Adipocyte (in vitro differentiated cells): Measurements from ENCODE around the gene RBM47.

Experiments
- DNase-seq: peaks from one replicate; pipeline ENCODE4 v3.0.0-alpha.2; 2015; ENCODE audit warnings: low read depth
- H3K27me3 ChIP-seq: replicated peaks from 2 replicates; pipeline ENCODE4 v1.7.0; 2013; ENCODE audit warnings: mild to moderate bottlenecking, low read length, moderate library complexity; ENCODE audit not compliant: control insufficient read depth, insufficient read depth
- H3K36me3 ChIP-seq: 2 replicates; pipeline ENCODE4 v1.7.0; 2013; ENCODE audit warnings: low read length, mild to moderate bottlenecking, moderate library complexity; ENCODE audit not compliant: control insufficient read depth, insufficient read depth, severe bottlenecking
- H3K4me1 ChIP-seq: 2 replicates; pipeline ENCODE4 v1.7.0; 2013; ENCODE audit warnings: mild to moderate bottlenecking, low read length, moderate library complexity; ENCODE audit not compliant: control insufficient read depth, insufficient read depth
- H3K4me3 ChIP-seq: 2 replicates; pipeline ENCODE4 v1.7.0; 2013; ENCODE audit warnings: mild to moderate bottlenecking, low read length, moderate library complexity
- H3K9ac ChIP-seq: 2 replicates; pipeline ENCODE4 v1.7.0; 2013; ENCODE audit warnings: mild to moderate bottlenecking, low read length, moderate library complexity
- H3K9me3 ChIP-seq: 2 replicates; pipeline ENCODE4 v1.7.0; 2013; ENCODE audit warnings: mild to moderate bottlenecking, low read length, moderate library complexity; ENCODE audit not compliant: control insufficient read depth

RBM47 gene

DNA sequence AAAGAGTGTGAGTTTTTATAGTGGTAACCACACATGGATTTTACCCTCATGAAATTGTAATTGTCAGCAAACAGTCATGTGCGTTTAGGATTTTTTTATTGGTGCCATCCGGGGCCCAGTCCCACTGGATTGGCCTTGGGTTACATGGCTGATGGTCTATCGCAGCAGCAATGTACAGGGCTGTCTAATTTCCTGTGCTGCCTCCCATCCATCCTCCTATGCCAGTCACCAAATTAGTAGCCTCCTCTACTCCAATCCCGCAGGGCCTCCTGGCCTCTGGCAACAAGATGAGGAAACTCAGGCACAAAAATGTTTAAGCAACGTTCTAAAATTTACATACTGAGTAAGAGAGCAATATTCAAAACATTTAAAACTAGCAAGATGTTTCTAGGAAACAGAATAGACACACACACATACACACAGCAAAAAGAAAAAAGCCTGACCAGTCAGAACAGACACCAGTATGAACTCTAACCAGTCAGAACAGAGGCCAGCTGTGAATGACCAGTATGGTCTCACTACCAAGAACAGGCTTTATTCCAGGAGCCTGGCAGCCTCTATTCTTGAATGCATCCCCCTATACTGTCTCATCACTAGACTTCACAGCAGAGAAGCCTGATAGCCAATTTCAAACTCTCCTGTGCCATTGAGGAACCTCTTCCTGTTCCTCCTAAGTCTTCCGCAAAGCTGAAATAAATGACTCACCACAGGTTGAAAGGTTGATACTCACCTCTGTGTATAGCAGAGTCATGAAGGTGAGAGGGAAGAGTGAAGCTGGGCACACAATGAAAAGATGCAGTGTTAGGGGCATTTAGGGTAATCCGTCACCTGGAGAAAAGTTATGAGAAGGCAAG is 251.9 kb downstream of the RBM47 start:
- Histone ChIP-seq H3K4me3 (no peak overlapping the region), H3K9ac (no peak overlapping the region), H3K36me3 (no peaks in the 10 kb centered on the region), H3K9me3 (no peaks in the 10 kb centered on the region), H3K4me1 (peaks cover 7% of the 10 kb centered on the region), H3K27me3 (no peaks in the 10 kb centered on the region)
- peak; percentile 9 for DNase-seq

DNA sequence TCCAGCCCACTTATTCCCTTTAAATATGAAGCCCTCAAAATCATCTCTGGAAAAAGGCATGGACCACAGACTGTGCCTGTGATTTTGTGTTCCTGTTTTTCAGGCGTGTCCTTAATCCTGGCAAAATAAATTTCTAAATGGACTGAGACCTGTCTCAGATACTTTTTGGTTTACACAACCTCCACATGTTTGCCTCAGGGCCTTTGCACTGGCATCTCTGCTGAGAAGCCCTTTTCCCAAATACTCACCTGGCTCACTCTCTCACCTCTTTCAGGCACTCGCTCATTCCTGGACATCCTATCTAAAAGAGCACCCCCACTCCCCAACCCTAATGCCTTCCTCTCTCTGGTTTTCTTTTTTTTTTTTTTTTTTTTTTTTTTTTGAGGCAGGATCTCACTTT is 254.0 kb downstream of the RBM47 start:
- Histone ChIP-seq H3K4me3 (no peak overlapping the region), H3K4me1 (peaks cover 7% of the 10 kb centered on the region), H3K36me3 (no peaks in the 10 kb centered on the region), H3K27me3 (peaks cover 8% of the 10 kb centered on the region), H3K9ac (no peak overlapping the region), H3K9me3 (no peaks in the 10 kb centered on the region)
- DNase-seq: no peak

DNA sequence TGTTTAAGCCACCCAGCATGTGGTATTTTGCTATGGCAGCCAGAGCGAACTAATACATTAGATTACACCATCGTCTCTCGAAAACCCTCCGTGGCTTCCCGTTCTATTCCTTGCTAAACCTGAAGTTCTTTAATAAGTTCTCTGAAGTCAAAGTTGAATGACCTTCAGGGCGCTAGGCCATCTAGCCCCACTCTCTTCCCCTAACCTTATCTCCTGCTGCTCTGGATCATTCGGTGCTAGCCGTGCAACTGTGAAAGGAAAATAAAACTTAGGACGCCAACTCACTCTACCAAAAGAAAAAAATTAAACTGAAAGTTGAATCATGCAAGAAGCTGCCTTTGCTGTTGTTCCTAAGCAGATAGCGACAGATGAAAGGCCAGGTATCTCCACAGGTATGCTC is 254.6 kb downstream of the RBM47 start:
- no peak overlapping the region for H3K9ac ChIP-seq
- no peak overlapping the region for H3K4me3 ChIP-seq
- no peaks in the 10 kb centered on the region for H3K36me3 ChIP-seq
- peaks cover 8% of the 10 kb centered on the region for H3K27me3 ChIP-seq
- peaks cover 7% of the 10 kb centered on the region for H3K4me1 ChIP-seq
- no peak for DNase-seq
- H3K9me3 ChIP-seq: no peaks in the 10 kb centered on the region

DNA sequence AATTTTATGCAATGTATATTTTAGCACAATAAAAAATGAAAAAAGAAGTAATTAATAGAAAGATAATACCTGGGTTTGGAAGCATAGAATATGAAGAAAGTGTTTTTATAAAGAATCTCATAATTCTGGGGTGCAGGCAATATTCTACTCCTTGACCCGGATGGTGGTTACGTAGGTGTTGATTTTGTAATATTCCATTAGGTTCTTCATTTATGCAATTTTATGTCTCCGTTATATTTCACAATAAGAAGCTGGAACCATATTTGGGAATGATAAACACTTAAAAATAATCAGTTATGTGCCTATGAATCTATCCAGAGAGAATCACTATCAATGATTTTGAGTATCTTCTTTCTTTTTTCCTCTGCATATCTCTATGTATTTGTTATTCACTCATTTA is 256.0 kb downstream of the RBM47 start:
- peaks cover 11% of the 10 kb centered on the region for H3K4me1 ChIP-seq
- peaks cover 8% of the 10 kb centered on the region for H3K27me3 ChIP-seq
- H3K4me3 ChIP-seq: no peak overlapping the region
- no peak overlapping the region for H3K9ac ChIP-seq
- no peaks in the 10 kb centered on the region for H3K9me3 ChIP-seq
- DNase-seq: no peak
- no peaks in the 10 kb centered on the region for H3K36me3 ChIP-seq
